ENCODE measurements around the gene TATDN2.

- no peak for TF ChIP-seq CTCF (IDR thresholded peaks at IDR 0.05)
- TF ChIP-seq REST (IDR thresholded peaks at IDR 0.05; ENCODE audit: insufficient read depth in 1 of 2, low read depth in 2 of 2, low read length in 1 of 2) = no peak
- TF ChIP-seq POLR2AphosphoS5 (IDR thresholded peaks at IDR 0.05; ENCODE audit: low read depth, low read length) = no peak
These were observed 5.8 kb upstream of the TATDN2 start for GRCh38 chr3:10242182-10243065.
